Left lung (tissue), 10 donors: ENCODE measurements around the gene VDAC1. TPM values are rescaled to one million over a fixed set of nuclear protein-coding genes. Genes with fewer than 3 reads are reported as not detected.
A peak's percentile ranks its signal among the peaks of the same experiment; 100 is the strongest.

ENCODE experiments used
- ATAC-seq: fragments of 200-7000 bp; cut with Tn5 transposase; one replicate; pipeline ENCODE4 v1.9.1; 2020; ENCODE audit warnings: moderate library complexity
- DNase-seq, 4 donors: peaks; one replicate each; pipeline ENCODE4 v3.0.0-alpha.2; 2013 to 2020
- H3K27ac ChIP-seq, 2 donors: fragments of 200-600 bp; sonication (generic) in 1 of 2; one replicate each; pipeline versions ENCODE4 v1.5.0 to v1.8.0; 2020 to 2021
- H3K27me3 ChIP-seq, 2 donors: fragments of 200-600 bp; sonication (generic) in 1 of 2; one replicate each; pipeline versions ENCODE4 v1.5.0 to v1.8.0; 2020 to 2021
- H3K36me3 ChIP-seq, 2 donors: fragments of 200-600 bp; sonication (generic) in 1 of 2; one replicate each; pipeline versions ENCODE4 v1.5.0 to v1.8.0; 2020 to 2021
- H3K4me1 ChIP-seq, 2 donors: fragments of 200-600 bp; one replicate each; pipeline ENCODE4 v1.8.0; 2021
- H3K4me3 ChIP-seq, 2 donors: fragments of 200-600 bp; sonication (generic) in 1 of 2; one replicate each; pipeline versions ENCODE4 v1.5.0 to v1.8.0; 2020 to 2021; ENCODE audit warnings: mild to moderate bottlenecking in 1 of 2
- H3K9me3 ChIP-seq, 2 donors: fragments of 200-600 bp; sonication (generic) in 1 of 2; one replicate each; pipeline versions ENCODE4 v1.5.0 to v1.8.0; 2020 to 2021
- CTCF ChIP-seq, 2 donors: fragments of 200-600 bp; sonication (generic) in 1 of 2; IDR thresholded peaks; one replicate each; pipeline versions ENCODE4 v1.5.0 to v1.8.0; 2021; ENCODE audit warnings: antibody characterized with exemption in 2 of 2
- intact Hi-C, 2 donors: fragments of 100-400 bp; cut with DNase I; formaldehyde crosslinking; loops; one replicate each; pipeline versions ENCODE4 v1.11.2 to v1.14.2; 2022
- polyA plus RNA-seq, 6 donors: library from polyadenylated mRNA; unstranded; fragments of 120-200 nt; gene quantifications; one replicate each; pipeline ENCODE4 v1.2.1, GENCODE V29; 2013; ENCODE audit not compliant: insufficient read length in 6 of 6
- total RNA-seq, 2 donors: library from RNA; stranded (reverse); fragmentation: NEBNext Ultra II Directional; extraction: Animal tissue kit (Norgen Biotek cat#: 25700); gene quantifications; one replicate each; pipeline ENCODE4 v1.2.1, GENCODE V29; 2021
- donor health status: DM: no; HTN: yes; CAD: no.
- donor health status: DM: no; HTN: no; CAD: no.

The VDAC1 gene
- total and polyA plus RNA-seq, 8 donors = 118 to 186 (median 133) TPM

- peaks cover 32 to 49% of the 10 kb centered on the region in 2 donors for H3K4me1 ChIP-seq
- peak; percentile 71 for ATAC-seq
- no peak overlapping the region for H3K27ac ChIP-seq
- DNase-seq = peak in 1 of 4 donors; percentile 50
- no peaks in the 10 kb centered on the region for H3K9me3 ChIP-seq
- no peak for TF ChIP-seq CTCF (IDR thresholded peaks at IDR 0.05)
- H3K4me3 ChIP-seq = no peak overlapping the region
- peaks cover 0 to 44% of the 10 kb centered on the region in 2 donors for H3K36me3 ChIP-seq
- no peaks in the 10 kb centered on the region for H3K27me3 ChIP-seq
- intact Hi-C loops = no loop called here
Measured at GRCh38 chr5:133992429-133993155, 12.2 kb downstream of the VDAC1 start.

- no peak overlapping the region for H3K4me3 ChIP-seq
- H3K27ac ChIP-seq = no peak overlapping the region
- H3K27me3 ChIP-seq = no peaks in the 10 kb centered on the region
- intact Hi-C loops = no loop called here
- no peaks in the 10 kb centered on the region for H3K9me3 ChIP-seq
- DNase-seq (no peak), ATAC-seq (no peak)
- TF ChIP-seq CTCF (IDR thresholded peaks at IDR 0.05) = no peak
- H3K4me1 ChIP-seq = peaks cover 32 to 41% of the 10 kb centered on the region in 2 donors
- peaks cover 0 to 57% of the 10 kb centered on the region in 2 donors for H3K36me3 ChIP-seq
Measured at GRCh38 chr5:133991171-133991910, 13.4 kb downstream of the VDAC1 start.

GRCh38 chr5:133990396-133990795 lies 14.4 kb downstream of the VDAC1 start:
- no peak for TF ChIP-seq CTCF (IDR thresholded peaks at IDR 0.05)
- no peaks in the 10 kb centered on the region for H3K27me3 ChIP-seq
- H3K4me3 ChIP-seq = no peak overlapping the region
- no peaks in the 10 kb centered on the region for H3K9me3 ChIP-seq
- intact Hi-C loops = no loop called here
- peaks cover 25 to 31% of the 10 kb centered on the region in 2 donors for H3K4me1 ChIP-seq
- no peak for ATAC-seq
- H3K27ac ChIP-seq = no peak overlapping the region
- no peak for DNase-seq
- H3K36me3 ChIP-seq = peaks cover 0 to 66% of the 10 kb centered on the region in 2 donors

- Histone ChIP-seq H3K4me3 (no peak overlapping the region), H3K4me1 (no peaks in the 10 kb centered on the region), H3K9me3 (no peaks in the 10 kb centered on the region), H3K27me3 (no peaks in the 10 kb centered on the region), H3K27ac (no peak overlapping the region), H3K36me3 (peaks cover 0 to 99% of the 10 kb centered on the region in 2 donors)
- no peak for TF ChIP-seq CTCF (IDR thresholded peaks at IDR 0.05)
- no peak for DNase-seq
- no peak for ATAC-seq
- intact Hi-C loops = no loop called here
Measured at GRCh38 chr5:133985540-133986180, 19.1 kb downstream of the VDAC1 start.

GRCh38 chr5:133983674-133984073 lies 21.1 kb downstream of the VDAC1 start:
- TF ChIP-seq CTCF (IDR thresholded peaks at IDR 0.05) = no peak
- no peaks in the 10 kb centered on the region for H3K9me3 ChIP-seq
- no peaks in the 10 kb centered on the region for H3K4me1 ChIP-seq
- no peak for DNase-seq
- no peaks in the 10 kb centered on the region for H3K27me3 ChIP-seq
- H3K36me3 ChIP-seq = peaks cover 0 to 96% of the 10 kb centered on the region in 2 donors
- no peak for ATAC-seq
- no peak overlapping the region for H3K4me3 ChIP-seq
- no peak overlapping the region for H3K27ac ChIP-seq
- intact Hi-C loops = no loop called here
